Activated CD4-positive, alpha-beta T cell treated with anti-CD3 and anti-CD28 coated beads for 48 hours (primary cell): ENCODE data around the gene ZNF865.
A peak's percentile ranks its signal among the peaks of the same experiment; 100 is the strongest.

Source experiments
- DNase-seq: peaks from one replicate; pipeline ENCODE4 v3.0.0-alpha.2; 2020

The ZNF865 gene

GRCh38 chr19:55626350-55626749 is 20.9 kb downstream of the ZNF865 start:
- peak; percentile 65 for DNase-seq

- DNase-seq: peak; percentile 93
These were observed 27.0 kb downstream of the ZNF865 start for GRCh38 chr19:55632463-55632834.

- no peak for DNase-seq
These were observed 28.4 kb downstream of the ZNF865 start for GRCh38 chr19:55633861-55634260.

GRCh38 chr19:55635334-55635717 is 29.9 kb downstream of the ZNF865 start:
- no peak for DNase-seq

- no peak for DNase-seq
These were observed 30.5 kb downstream of the ZNF865 start for GRCh38 chr19:55635856-55636440.

GRCh38 chr19:55636723-55637122 is 31.3 kb downstream of the ZNF865 start:
- no peak for DNase-seq

- DNase-seq: no peak
These were observed 32.1 kb downstream of the ZNF865 start for GRCh38 chr19:55637534-55637933.

GRCh38 chr19:55638864-55639359 is 33.5 kb downstream of the ZNF865 start:
- peak; percentile 81 for DNase-seq

- peak; percentile 87 for DNase-seq
These were observed 34.7 kb downstream of the ZNF865 start for GRCh38 chr19:55640043-55640576.

- DNase-seq: peak; percentile 75
These were observed 35.4 kb downstream of the ZNF865 start, which contains the start of gene ZNF580 for GRCh38 chr19:55640577-55641425. Gene ZNF580 (plus strand): TSS chr19:55641002. CDS start chr19:55642509, 1,507 bp downstream.

- DNase-seq: peak; percentile 39
These were observed 36.1 kb downstream of the ZNF865 start for GRCh38 chr19:55641426-55642152.

GRCh38 chr19:55642153-55643002 is 36.9 kb downstream of the ZNF865 start:
- peak; percentile 61 for DNase-seq

- DNase-seq: peak; percentile 91
These were observed 37.8 kb downstream of the ZNF865 start, which contains the start of gene ZNF581 for GRCh38 chr19:55643003-55643886. Gene ZNF581 (plus strand): TSS chr19:55643649. CDS start chr19:55644572, 923 bp downstream.

GRCh38 chr19:55643887-55644176 is 38.4 kb downstream of the ZNF865 start:
- DNase-seq: no peak

GRCh38 chr19:55644191-55644833 is 38.9 kb downstream of the ZNF865 start:
- DNase-seq: no peak

GRCh38 chr19:55644842-55645511 is 39.5 kb downstream of the ZNF865 start:
- DNase-seq: no peak

- DNase-seq: no peak
These were observed 40.0 kb downstream of the ZNF865 start for GRCh38 chr19:55645512-55645881.

- DNase-seq: no peak
These were observed 41.7 kb downstream of the ZNF865 start for GRCh38 chr19:55646889-55647731.
